Measurements from ENCODE around the gene ACAA2. TPM values are rescaled to one million over a fixed set of nuclear protein-coding genes. Genes with fewer than 3 reads are reported as not detected.

The ACAA2 gene
- total RNA-seq, 1 experiment from 2014 or later = 51.1 TPM

GRCh38 chr18:49834258-49834657 is 20.9 kb upstream of the ACAA2 start:
- Histone ChIP-seq H3K4me3 (ENCODE audit: low read depth, low read length, poor library complexity, severe bottlenecking) (no peak overlapping the region), H3K4me1 (ENCODE audit: insufficient read depth, low read length, poor library complexity, severe bottlenecking) (no peaks in the 10 kb centered on the region), H3K36me3 (ENCODE audit: insufficient read depth, low read length, poor library complexity, severe bottlenecking) (no peaks in the 10 kb centered on the region), H3K9me3 (ENCODE audit: low read depth, low read length, poor library complexity, severe bottlenecking) (no peaks in the 10 kb centered on the region), H3K27ac (ENCODE audit: low read depth, low read length, poor library complexity, severe bottlenecking) (no peak overlapping the region), H3K27me3 (replicated peaks; ENCODE audit: insufficient read depth, low read depth, low read length, poor library complexity) (no peaks in the 10 kb centered on the region)
- intact Hi-C loops (cut with micrococcal nuclease; ENCODE audit: unreplicated experiment) = no loop called here
- TF ChIP-seq EZH2 (IDR thresholded peaks at IDR 0.05; ENCODE audit: borderline replicate concordance, low read depth, low read length, poor library complexity, severe bottlenecking) (no peak), CTCF (conservative IDR thresholded peaks at IDR 0.05; ENCODE audit: low read depth, low read length) (no peak)
- ChIA-PET CTCF (no interaction called here), POLR2A (ENCODE audit: low non-redundant PET) (no interaction called here)
- no peak for DNase-seq (ENCODE audit: low spot score)
- no TSS peak for BruUV-seq (replicated peaks)

- intact Hi-C loops (cut with micrococcal nuclease; ENCODE audit: unreplicated experiment) = no loop called here
- no peaks in the 10 kb centered on the region for H3K27me3 ChIP-seq (replicated peaks; ENCODE audit: insufficient read depth, low read depth, low read length, poor library complexity)
- POLR2A ChIA-PET (ENCODE audit: low non-redundant PET) = no interaction called here
- CTCF ChIA-PET = no interaction called here
- H3K4me3 ChIP-seq (ENCODE audit: low read depth, low read length, poor library complexity, severe bottlenecking) = no peak overlapping the region
- no peaks in the 10 kb centered on the region for H3K36me3 ChIP-seq (ENCODE audit: insufficient read depth, low read length, poor library complexity, severe bottlenecking)
- no peaks in the 10 kb centered on the region for H3K4me1 ChIP-seq (ENCODE audit: insufficient read depth, low read length, poor library complexity, severe bottlenecking)
- BruUV-seq (replicated peaks) = no TSS peak
- DNase-seq (ENCODE audit: low spot score) = no peak
- H3K27ac ChIP-seq (ENCODE audit: low read depth, low read length, poor library complexity, severe bottlenecking) = no peak overlapping the region
- H3K9me3 ChIP-seq (ENCODE audit: low read depth, low read length, poor library complexity, severe bottlenecking) = no peaks in the 10 kb centered on the region
- TF ChIP-seq EZH2 (IDR thresholded peaks at IDR 0.05; ENCODE audit: borderline replicate concordance, low read depth, low read length, poor library complexity, severe bottlenecking) = no peak
- TF ChIP-seq CTCF (conservative IDR thresholded peaks at IDR 0.05; ENCODE audit: low read depth, low read length) = no peak
Measured at GRCh38 chr18:49833814-49834213, 20.5 kb upstream of the ACAA2 start.

- Histone ChIP-seq H3K4me1 (ENCODE audit: insufficient read depth, low read length, poor library complexity, severe bottlenecking) (no peaks in the 10 kb centered on the region), H3K9me3 (ENCODE audit: low read depth, low read length, poor library complexity, severe bottlenecking) (peaks cover 8% of the 10 kb centered on the region), H3K36me3 (ENCODE audit: insufficient read depth, low read length, poor library complexity, severe bottlenecking) (no peaks in the 10 kb centered on the region), H3K27me3 (replicated peaks; ENCODE audit: insufficient read depth, low read depth, low read length, poor library complexity) (no peaks in the 10 kb centered on the region), H3K4me3 (ENCODE audit: low read depth, low read length, poor library complexity, severe bottlenecking) (no peak overlapping the region), H3K27ac (ENCODE audit: low read depth, low read length, poor library complexity, severe bottlenecking) (no peak overlapping the region)
- ChIA-PET POLR2A (ENCODE audit: low non-redundant PET) (no interaction called here), CTCF (no interaction called here)
- no peak for TF ChIP-seq EZH2 (IDR thresholded peaks at IDR 0.05; ENCODE audit: borderline replicate concordance, low read depth, low read length, poor library complexity, severe bottlenecking)
- BruUV-seq (replicated peaks) = no TSS peak
- DNase-seq (ENCODE audit: low spot score) = no peak
- intact Hi-C loops (cut with micrococcal nuclease; ENCODE audit: unreplicated experiment) = no loop called here
Measured at GRCh38 chr18:49832221-49832647, 18.9 kb upstream of the ACAA2 start.

- Histone ChIP-seq H3K27me3 (replicated peaks; ENCODE audit: insufficient read depth, low read depth, low read length, poor library complexity) (no peaks in the 10 kb centered on the region), H3K27ac (ENCODE audit: low read depth, low read length, poor library complexity, severe bottlenecking) (no peak overlapping the region), H3K4me3 (ENCODE audit: low read depth, low read length, poor library complexity, severe bottlenecking) (no peak overlapping the region), H3K4me1 (ENCODE audit: insufficient read depth, low read length, poor library complexity, severe bottlenecking) (no peaks in the 10 kb centered on the region), H3K9me3 (ENCODE audit: low read depth, low read length, poor library complexity, severe bottlenecking) (peaks cover 14% of the 10 kb centered on the region), H3K36me3 (ENCODE audit: insufficient read depth, low read length, poor library complexity, severe bottlenecking) (no peaks in the 10 kb centered on the region)
- no peak for DNase-seq (ENCODE audit: low spot score)
- intact Hi-C loops (cut with micrococcal nuclease; ENCODE audit: unreplicated experiment) = no loop called here
- TF ChIP-seq EZH2 (IDR thresholded peaks at IDR 0.05; ENCODE audit: borderline replicate concordance, low read depth, low read length, poor library complexity, severe bottlenecking) (no peak), CTCF (conservative IDR thresholded peaks at IDR 0.05; ENCODE audit: low read depth, low read length) (no peak)
- no TSS peak for BruUV-seq (replicated peaks)
- CTCF ChIA-PET = no interaction called here
- POLR2A ChIA-PET (ENCODE audit: low non-redundant PET) = no interaction called here
Measured at GRCh38 chr18:49827996-49828395, 14.7 kb upstream of the ACAA2 start.

All from A673 (cell line).